PC-9 (cell line): ENCODE data around the gene FUT6.

ENCODE experiments used
- EZH2 ChIP-seq: fragments of 200-600 bp; sonication (generic); IDR thresholded peaks from 2 replicates; pipeline ENCODE4 v1.8.0; 2017; ENCODE audit warnings: antibody characterized with exemption, low read depth
- TF ChIP-seq, protein P1 (sequence below): fragments of 200-600 bp; sonication (generic); conservative IDR thresholded peaks from 2 replicates; pipeline ENCODE4 v1.6.1; 2017; ENCODE audit warnings: mixed run types, antibody characterized with exemption, mild to moderate bottlenecking, moderate library complexity

DNA sequence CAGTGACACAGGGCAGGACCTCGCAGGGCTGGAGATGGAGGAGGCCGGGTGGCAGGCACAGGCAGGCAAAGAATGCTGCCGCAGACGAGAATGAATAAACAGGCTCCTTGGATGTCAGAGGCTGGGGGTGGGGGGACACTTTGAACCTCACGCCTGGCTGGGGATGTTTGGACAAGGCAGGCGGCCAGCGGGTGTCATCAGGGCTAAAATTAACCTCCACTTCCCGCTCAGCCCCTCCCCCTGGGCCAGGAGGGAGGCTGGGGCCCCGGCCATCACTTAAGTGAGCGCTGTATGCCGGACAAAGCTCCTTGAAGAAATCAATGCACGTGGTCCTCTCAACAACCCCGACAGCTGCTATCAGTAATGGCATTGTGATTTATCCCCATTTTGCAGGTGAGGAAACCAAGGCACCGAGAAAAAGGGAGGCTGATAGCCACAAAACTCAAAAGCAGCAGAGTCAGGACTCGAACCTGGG, 41.1 kb upstream of the FUT6 start:
- TF ChIP-seq, protein P1, sequence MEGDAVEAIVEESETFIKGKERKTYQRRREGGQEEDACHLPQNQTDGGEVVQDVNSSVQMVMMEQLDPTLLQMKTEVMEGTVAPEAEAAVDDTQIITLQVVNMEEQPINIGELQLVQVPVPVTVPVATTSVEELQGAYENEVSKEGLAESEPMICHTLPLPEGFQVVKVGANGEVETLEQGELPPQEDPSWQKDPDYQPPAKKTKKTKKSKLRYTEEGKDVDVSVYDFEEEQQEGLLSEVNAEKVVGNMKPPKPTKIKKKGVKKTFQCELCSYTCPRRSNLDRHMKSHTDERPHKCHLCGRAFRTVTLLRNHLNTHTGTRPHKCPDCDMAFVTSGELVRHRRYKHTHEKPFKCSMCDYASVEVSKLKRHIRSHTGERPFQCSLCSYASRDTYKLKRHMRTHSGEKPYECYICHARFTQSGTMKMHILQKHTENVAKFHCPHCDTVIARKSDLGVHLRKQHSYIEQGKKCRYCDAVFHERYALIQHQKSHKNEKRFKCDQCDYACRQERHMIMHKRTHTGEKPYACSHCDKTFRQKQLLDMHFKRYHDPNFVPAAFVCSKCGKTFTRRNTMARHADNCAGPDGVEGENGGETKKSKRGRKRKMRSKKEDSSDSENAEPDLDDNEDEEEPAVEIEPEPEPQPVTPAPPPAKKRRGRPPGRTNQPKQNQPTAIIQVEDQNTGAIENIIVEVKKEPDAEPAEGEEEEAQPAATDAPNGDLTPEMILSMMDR, result no peak
- no peak for TF ChIP-seq EZH2
